ENCODE data around the gene ANXA5.
A peak's percentile ranks its signal among the peaks of the same experiment; 100 is the strongest.

Gene ANXA5

DNA sequence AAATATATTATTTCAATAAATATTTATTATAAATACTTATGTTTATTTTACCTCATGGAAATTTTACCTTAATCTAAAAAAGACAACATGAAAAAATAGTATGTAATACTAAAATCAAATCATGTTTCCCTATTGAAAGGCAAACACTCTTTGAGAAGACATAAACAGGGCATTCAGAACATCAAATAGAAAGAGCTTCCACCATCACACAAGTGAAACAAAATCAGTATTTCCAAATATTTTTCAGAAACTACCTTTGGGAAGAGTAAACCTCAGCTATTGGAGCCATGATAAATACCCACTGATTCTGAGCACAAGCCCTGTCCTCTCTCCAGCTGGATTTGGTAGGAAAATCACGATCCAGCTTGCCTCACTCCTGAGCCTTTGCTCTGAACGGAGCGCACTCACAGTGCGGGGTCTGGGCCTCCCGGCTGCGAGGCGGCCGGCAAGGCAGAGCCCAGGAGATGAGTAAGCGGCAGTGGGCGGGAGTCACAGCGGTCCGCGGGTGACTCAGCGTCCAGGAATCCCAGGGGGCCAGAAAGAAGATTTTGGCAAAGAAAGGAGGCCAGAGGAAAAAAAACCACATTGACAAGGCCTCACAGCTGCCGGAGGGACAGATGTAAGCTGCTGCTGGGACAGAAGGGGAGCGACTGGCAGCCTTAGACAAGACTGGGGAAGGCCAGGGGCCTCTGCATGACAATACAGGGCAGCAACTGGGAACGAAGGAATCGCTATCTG lies 14.7 kb upstream of the ANXA5 start (continued):
- TF ChIP-seq, protein P1, sequence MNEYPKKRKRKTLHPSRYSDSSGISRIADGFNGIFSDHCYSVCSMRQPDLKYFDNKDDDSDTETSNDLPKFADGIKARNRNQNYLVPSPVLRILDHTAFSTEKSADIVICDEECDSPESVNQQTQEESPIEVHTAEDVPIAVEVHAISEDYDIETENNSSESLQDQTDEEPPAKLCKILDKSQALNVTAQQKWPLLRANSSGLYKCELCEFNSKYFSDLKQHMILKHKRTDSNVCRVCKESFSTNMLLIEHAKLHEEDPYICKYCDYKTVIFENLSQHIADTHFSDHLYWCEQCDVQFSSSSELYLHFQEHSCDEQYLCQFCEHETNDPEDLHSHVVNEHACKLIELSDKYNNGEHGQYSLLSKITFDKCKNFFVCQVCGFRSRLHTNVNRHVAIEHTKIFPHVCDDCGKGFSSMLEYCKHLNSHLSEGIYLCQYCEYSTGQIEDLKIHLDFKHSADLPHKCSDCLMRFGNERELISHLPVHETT (tag by site-specific recombination; IDR thresholded peaks at IDR 0.05), result peak; percentile 39; the same call in 1 of the 2 replicates
- peak; percentile 66; the same call in 1 of the 2 replicates for TF ChIP-seq ZNF501 (tag by site-specific recombination; IDR thresholded peaks at IDR 0.05)
- TF ChIP-seq, protein P2, sequence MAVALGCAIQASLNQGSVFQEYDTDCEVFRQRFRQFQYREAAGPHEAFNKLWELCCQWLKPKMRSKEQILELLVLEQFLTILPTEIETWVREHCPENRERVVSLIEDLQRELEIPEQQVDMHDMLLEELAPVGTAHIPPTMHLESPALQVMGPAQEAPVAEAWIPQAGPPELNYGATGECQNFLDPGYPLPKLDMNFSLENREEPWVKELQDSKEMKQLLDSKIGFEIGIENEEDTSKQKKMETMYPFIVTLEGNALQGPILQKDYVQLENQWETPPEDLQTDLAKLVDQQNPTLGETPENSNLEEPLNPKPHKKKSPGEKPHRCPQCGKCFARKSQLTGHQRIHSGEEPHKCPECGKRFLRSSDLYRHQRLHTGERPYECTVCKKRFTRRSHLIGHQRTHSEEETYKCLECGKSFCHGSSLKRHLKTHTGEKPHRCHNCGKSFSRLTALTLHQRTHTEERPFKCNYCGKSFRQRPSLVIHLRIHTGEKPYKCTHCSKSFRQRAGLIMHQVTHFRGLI (tag by site-specific recombination; IDR thresholded peaks at IDR 0.05), result no peak
- TF ChIP-seq ZNF37A (tag by site-specific recombination; IDR thresholded peaks at IDR 0.05), result no peak
- TF ChIP-seq ZNF654 (tag by site-specific recombination; IDR thresholded peaks at IDR 0.05; ENCODE audit: low read depth), result no peak
- TF ChIP-seq, protein P3, sequence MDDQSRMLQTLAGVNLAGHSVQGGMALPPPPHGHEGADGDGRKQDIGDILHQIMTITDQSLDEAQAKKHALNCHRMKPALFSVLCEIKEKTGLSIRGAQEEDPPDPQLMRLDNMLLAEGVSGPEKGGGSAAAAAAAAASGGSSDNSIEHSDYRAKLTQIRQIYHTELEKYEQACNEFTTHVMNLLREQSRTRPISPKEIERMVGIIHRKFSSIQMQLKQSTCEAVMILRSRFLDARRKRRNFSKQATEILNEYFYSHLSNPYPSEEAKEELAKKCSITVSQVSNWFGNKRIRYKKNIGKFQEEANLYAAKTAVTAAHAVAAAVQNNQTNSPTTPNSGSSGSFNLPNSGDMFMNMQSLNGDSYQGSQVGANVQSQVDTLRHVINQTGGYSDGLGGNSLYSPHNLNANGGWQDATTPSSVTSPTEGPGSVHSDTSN (CRISPR knock-in tag; IDR thresholded peaks at IDR 0.05), result no peak
- TF ChIP-seq ZNF707 (tag by site-specific recombination; IDR thresholded peaks at IDR 0.05), result no peak
- TF ChIP-seq PRDM1 (tag by site-specific recombination; IDR thresholded peaks at IDR 0.05), result peak; percentile 29; the same call in 1 of the 2 replicates
- peak; percentile 63 for TF ChIP-seq ZNF600 (tag by site-specific recombination; IDR thresholded peaks at IDR 0.05)
- TF ChIP-seq, protein P4, sequence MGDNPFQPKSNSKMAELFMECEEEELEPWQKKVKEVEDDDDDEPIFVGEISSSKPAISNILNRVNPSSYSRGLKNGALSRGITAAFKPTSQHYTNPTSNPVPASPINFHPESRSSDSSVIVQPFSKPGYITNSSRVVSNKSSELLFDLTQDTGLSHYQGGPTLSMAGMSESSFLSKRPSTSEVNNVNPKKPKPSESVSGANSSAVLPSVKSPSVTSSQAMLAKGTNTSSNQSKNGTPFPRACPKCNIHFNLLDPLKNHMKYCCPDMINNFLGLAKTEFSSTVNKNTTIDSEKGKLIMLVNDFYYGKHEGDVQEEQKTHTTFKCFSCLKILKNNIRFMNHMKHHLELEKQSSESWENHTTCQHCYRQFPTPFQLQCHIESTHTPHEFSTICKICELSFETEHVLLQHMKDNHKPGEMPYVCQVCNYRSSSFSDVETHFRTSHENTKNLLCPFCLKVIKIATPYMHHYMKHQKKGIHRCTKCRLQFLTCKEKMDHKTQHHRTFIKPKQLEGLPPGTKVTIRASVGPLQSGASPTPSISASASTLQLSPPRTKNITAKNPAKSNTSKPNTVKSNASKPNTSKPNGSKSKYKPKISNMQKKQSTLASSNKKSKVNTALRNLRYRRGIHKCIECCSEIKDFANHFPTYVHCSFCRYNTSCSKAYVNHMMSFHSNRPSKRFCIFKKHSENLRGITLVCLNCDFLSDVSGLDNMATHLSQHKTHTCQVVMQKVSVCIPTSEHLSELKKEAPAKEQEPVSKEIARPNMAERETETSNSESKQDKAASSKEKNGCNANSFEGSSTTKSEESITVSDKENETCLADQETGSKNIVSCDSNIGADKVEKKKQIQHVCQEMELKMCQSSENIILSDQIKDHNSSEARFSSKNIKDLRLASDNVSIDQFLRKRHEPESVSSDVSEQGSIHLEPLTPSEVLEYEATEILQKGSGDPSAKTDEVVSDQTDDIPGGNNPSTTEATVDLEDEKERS (tag by site-specific recombination; IDR thresholded peaks at IDR 0.05), result no peak
- TF ChIP-seq SCRT2 (tag by site-specific recombination; IDR thresholded peaks at IDR 0.05), result no peak
- no peak for TF ChIP-seq ZNF48 (tag by site-specific recombination; IDR thresholded peaks at IDR 0.05)
- no peak for TF ChIP-seq ZNF529 (tag by site-specific recombination; IDR thresholded peaks at IDR 0.05; ENCODE audit: insufficient replicate concordance)
- TF ChIP-seq ZSCAN23 (tag by site-specific recombination; IDR thresholded peaks at IDR 0.05), result no peak
- TF ChIP-seq ZNF776 (tag by site-specific recombination; IDR thresholded peaks at IDR 0.05; ENCODE audit: borderline replicate concordance), result no peak
- TF ChIP-seq ZNF785 (tag by site-specific recombination; IDR thresholded peaks at IDR 0.05), result no peak
- TF ChIP-seq, protein P5, sequence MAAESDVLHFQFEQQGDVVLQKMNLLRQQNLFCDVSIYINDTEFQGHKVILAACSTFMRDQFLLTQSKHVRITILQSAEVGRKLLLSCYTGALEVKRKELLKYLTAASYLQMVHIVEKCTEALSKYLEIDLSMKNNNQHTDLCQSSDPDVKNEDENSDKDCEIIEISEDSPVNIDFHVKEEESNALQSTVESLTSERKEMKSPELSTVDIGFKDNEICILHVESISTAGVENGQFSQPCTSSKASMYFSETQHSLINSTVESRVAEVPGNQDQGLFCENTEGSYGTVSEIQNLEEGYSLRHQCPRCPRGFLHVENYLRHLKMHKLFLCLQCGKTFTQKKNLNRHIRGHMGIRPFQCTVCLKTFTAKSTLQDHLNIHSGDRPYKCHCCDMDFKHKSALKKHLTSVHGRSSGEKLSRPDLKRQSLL (tag by site-specific recombination; IDR thresholded peaks at IDR 0.05), result no peak
- TF ChIP-seq ZBTB8A (tag by site-specific recombination; IDR thresholded peaks at IDR 0.05), result peak; percentile 43; the same call in 1 of the 2 replicates
- TF ChIP-seq, protein P6, sequence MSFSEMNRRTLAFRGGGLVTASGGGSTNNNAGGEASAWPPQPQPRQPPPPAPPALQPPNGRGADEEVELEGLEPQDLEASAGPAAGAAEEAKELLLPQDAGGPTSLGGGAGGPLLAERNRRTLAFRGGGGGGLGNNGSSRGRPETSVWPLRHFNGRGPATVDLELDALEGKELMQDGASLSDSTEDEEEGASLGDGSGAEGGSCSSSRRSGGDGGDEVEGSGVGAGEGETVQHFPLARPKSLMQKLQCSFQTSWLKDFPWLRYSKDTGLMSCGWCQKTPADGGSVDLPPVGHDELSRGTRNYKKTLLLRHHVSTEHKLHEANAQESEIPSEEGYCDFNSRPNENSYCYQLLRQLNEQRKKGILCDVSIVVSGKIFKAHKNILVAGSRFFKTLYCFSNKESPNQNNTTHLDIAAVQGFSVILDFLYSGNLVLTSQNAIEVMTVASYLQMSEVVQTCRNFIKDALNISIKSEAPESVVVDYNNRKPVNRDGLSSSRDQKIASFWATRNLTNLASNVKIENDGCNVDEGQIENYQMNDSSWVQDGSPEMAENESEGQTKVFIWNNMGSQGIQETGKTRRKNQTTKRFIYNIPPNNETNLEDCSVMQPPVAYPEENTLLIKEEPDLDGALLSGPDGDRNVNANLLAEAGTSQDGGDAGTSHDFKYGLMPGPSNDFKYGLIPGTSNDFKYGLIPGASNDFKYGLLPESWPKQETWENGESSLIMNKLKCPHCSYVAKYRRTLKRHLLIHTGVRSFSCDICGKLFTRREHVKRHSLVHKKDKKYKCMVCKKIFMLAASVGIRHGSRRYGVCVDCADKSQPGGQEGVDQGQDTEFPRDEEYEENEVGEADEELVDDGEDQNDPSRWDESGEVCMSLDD (tag by site-specific recombination; IDR thresholded peaks at IDR 0.05), result no peak
- TF ChIP-seq, protein P7, sequence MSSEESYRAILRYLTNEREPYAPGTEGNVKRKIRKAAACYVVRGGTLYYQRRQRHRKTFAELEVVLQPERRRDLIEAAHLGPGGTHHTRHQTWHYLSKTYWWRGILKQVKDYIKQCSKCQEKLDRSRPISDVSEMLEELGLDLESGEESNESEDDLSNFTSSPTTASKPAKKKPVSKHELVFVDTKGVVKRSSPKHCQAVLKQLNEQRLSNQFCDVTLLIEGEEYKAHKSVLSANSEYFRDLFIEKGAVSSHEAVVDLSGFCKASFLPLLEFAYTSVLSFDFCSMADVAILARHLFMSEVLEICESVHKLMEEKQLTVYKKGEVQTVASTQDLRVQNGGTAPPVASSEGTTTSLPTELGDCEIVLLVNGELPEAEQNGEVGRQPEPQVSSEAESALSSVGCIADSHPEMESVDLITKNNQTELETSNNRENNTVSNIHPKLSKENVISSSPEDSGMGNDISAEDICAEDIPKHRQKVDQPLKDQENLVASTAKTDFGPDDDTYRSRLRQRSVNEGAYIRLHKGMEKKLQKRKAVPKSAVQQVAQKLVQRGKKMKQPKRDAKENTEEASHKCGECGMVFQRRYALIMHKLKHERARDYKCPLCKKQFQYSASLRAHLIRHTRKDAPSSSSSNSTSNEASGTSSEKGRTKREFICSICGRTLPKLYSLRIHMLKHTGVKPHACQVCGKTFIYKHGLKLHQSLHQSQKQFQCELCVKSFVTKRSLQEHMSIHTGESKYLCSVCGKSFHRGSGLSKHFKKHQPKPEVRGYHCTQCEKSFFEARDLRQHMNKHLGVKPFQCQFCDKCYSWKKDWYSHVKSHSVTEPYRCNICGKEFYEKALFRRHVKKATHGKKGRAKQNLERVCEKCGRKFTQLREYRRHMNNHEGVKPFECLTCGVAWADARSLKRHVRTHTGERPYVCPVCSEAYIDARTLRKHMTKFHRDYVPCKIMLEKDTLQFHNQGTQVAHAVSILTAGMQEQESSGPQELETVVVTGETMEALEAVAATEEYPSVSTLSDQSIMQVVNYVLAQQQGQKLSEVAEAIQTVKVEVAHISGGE (tag by site-specific recombination; conservative IDR thresholded peaks at IDR 0.05; ENCODE audit: low read depth), result no peak
- no peak for TF ChIP-seq ZNF555 (tag by site-specific recombination; conservative IDR thresholded peaks at IDR 0.05)
- TF ChIP-seq, protein P8, sequence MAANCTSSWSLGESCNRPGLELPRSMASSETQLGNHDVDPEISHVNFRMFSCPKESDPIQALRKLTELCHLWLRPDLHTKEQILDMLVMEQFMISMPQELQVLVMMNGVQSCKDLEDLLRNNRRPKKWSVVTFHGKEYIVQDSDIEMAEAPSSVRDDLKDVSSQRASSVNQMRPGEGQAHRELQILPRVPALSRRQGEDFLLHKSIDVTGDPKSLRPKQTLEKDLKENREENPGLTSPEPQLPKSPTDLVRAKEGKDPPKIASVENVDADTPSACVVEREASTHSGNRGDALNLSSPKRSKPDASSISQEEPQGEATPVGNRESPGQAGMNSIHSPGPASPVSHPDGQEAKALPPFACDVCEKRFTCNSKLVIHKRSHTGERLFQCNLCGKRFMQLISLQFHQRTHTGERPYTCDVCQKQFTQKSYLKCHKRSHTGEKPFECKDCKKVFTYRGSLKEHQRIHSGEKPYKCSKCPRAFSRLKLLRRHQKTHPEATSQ (tag by site-specific recombination; IDR thresholded peaks at IDR 0.05), result no peak
- no peak for TF ChIP-seq ZNF544 (tag by site-specific recombination; IDR thresholded peaks at IDR 0.05)

Measured in HEK293 (cell line).